Measurements from ENCODE around the gene NF2. TPM values are rescaled to one million over a fixed set of nuclear protein-coding genes. Genes with fewer than 3 reads are reported as not detected.

The NF2 gene
- total RNA-seq, 1 donor from 2014 or later, result 60.1 TPM

DNA sequence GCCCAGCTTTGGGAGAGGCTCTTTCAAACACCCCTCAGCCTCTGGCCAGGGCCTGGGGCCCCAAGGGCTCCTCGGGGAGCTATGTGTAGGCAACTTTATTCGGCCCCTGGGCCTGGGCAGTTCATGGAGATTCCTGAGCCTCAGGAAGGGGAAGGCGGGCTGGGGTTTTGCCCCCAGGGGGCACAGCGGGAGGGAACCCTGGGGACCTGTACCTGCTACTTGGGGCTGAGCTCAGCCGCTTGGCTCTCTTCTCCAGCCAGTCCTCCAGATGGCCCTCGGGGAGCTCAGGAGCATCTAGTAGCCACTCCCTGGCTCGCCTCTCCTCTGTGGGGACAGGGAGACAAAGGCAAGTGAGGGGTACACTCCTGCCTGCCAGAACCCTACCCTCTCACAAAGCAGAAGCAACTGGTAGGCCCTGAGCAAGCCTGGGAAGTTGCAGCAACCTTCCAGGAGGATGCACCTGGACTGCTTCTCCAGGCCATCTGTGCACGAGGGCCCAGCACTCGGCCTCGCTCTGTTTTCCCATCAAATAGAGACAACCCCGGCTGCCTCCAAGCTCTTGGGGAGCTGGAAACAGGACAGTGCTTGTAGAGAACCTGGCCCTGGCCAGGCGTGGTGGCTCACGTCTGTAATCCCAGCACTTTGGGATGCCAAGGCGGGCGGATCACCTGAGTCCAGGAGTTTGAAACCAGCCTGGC, 134.8 kb downstream of the NF2 start:
- intact Hi-C loops (cut with micrococcal nuclease), result no loop called here

DNA sequence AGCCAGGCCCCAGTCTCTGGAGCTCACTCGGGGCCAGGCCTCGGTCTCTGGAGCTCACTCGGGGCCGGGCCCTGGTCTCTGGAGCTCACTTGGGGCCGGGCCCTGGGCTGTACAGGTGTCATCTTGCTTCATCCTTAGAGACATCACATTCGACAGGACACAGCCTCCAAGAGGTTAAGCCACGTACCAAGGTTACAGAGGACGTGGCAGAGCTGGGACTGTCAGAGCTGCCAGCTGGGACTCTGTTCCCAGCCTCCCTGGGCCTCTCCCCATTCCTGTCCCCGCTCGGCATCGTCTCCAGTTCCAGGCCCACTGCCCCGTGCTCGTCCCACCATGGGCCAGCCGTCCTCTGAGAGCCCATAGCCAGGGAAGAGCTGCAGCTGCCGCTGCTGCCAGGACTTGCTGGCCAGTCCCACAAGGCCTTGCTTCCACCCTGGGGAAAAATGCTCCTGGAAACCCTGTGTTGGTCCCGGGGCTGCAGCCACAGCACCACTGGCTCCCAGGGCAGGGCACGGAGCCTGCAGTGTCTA, 136.0 kb downstream of the NF2 start:
- intact Hi-C loops (cut with micrococcal nuclease), result no loop called here

DNA sequence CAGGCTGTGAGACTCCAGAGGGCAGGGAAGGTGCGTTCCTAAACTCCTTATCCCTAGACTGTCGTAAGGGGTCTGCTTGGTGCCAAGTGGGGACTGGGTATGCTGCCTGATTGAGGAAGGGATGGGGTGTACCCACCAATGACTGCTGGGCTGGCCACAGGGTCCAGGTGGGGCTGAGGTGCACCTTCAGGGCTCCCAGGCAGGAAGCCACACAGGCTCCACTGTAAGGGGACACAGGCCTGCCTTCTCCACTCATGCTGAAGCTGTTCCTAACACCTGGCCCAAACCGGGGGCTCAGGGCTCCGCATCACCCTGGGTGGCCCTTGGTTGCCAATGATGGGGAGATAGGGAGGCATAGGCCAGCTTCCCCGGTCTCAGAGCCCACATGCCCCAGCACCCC, 136.8 kb downstream of the NF2 start:
- intact Hi-C loops (cut with micrococcal nuclease), result no loop called here

DNA sequence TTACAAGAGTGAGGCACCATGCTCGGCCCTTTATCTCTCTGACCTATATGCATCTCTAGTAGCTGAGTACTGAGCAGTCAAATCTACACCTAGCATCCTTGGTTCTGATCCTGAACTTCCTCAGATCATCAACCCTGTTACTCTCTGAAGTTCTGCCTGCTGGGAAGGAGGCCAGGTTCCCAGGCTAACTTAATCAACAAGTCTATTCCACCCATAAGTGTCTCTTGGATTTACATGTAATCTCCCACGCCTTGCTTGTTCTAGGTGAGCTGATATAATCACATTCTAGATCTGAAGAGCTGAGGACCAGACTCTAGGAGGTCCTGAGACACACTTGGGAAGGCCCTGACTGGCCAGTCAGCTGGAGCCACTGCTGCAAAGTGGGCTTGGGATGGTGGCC, 138.5 kb downstream of the NF2 start:
- intact Hi-C loops (cut with micrococcal nuclease), result no loop called here

DNA sequence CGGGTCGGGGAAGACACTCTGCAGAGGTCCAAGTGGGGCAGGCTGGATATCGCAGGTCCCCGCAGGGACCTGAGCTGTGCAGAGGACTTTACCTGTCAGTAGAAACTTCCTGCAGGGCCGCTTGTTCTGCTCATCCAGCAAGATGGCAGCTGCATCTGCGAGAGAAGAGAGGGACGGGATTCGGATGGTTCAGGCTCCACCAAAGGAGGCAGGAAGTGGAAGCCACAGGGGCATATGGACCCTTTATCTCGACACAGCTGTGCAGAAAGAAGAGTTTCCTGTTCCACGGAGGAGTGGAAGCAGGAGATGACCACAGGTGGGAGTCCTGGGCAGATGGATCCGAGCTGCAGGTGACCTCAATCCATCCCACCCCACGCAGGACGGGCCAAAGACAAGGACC, 138.9 kb downstream of the NF2 start:
- intact Hi-C loops (cut with micrococcal nuclease), result no loop called here

DNA sequence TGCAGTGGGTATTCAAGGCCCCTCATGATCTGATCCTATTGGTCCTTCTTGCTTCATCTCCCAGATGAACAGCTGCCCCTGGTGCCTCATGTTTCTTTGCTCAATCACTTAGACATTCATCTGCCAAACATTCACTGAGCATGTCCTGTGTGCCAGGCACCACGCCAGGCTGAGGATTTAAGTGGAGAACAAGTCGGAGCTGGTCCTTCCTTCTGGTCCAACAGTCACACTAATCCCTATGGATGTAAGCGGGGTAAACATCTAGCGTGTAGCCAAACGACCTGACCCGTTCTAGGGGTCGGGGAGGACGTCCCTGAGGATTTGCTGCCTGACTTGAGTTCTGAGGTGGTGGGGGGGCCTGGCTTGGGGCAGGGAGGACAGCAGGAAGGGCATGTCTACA, 141.5 kb downstream of the NF2 start:
- intact Hi-C loops (cut with micrococcal nuclease), result no loop called here

DNA sequence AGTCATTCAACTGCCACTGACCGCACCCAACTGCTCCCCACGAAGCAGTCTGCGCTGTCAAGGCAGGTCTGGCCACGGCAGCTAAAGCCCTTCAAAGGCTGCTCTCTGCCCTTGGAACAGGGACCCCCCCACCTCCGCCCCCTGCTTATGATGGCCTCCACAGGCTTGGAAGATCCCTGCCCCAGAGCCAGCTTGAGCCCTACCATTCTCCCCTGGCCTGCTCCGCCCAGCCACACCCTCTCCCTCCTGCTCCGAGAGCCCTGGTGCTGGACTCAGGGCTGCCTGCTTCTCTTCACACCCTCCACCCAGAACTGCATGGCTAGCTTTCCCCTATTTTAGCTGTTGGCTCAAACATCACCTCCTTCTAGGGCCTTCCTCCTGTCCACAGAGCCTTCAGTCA, 144.4 kb downstream of the NF2 start:
- intact Hi-C loops (cut with micrococcal nuclease), result no loop called here

Other genes with a start within 250 kb of the NF2 start
- gene AP1B1, start 215.1 kb upstream of the NF2 start, total RNA-seq, result 91.8 and 92.7 TPM in 2 replicates
- 0.15 TPM in 1 of 2 replicates, not detected in the other for gene RFPL1, start 165.1 kb upstream of the NF2 start, total RNA-seq
- gene NEFH, start 123.4 kb upstream of the NF2 start, total RNA-seq, result 3.1 and 3.2 TPM in 2 replicates
- gene THOC5, start 49.9 kb upstream of the NF2 start, total RNA-seq, result 53.7 and 56.0 TPM in 2 replicates
- gene NIPSNAP1, start 22.5 kb upstream of the NF2 start, total RNA-seq, result 37.1 and 40.3 TPM in 2 replicates
- gene CABP7, start 116.4 kb downstream of the NF2 start, total RNA-seq, result 0.07 TPM in 1 of 2 replicates, not detected in the other
- gene ZMAT5, start 163.4 kb downstream of the NF2 start, total RNA-seq, result 29.0 and 29.9 TPM in 2 replicates
- gene UQCR10, start 163.7 kb downstream of the NF2 start, total RNA-seq, result 87.5 and 90.8 TPM in 2 replicates
- 91.7 and 93.7 TPM in 2 replicates for gene ASCC2, start 234.6 kb downstream of the NF2 start, total RNA-seq

Data from T-helper 1 cell treated with Interleukin-12 subunit alpha and Interleukin-12 subunit beta and Interleukin-4 antibody, amounts not matched to agents 30 ng/mL and 1 ng/mL, for 36 hours (primary cell).